H9 (cell line): ENCODE measurements around the gene MRPL53. TPM values are rescaled to one million over a fixed set of nuclear protein-coding genes. Genes with fewer than 3 reads are reported as not detected.

Experiments used
- DNase-seq: peaks from one replicate; pipeline ENCODE4 v3.0.0-alpha.2; 2017
- H2AFZ ChIP-seq: one replicate; pipeline ENCODE4 v1.6.1; 2013; ENCODE audit warnings: mild to moderate bottlenecking, low read length, control low read depth, moderate library complexity
- H2AK5ac ChIP-seq: 2 replicates; pipeline ENCODE4 v1.6.1; 2013; ENCODE audit warnings: low read length, control low read depth, mixed read lengths; ENCODE audit not compliant: insufficient read length
- H2BK120ac ChIP-seq: one replicate; pipeline ENCODE4 v1.6.1; 2013; ENCODE audit warnings: low read depth, mild to moderate bottlenecking, low read length, control low read depth, inconsistent platforms; ENCODE audit not compliant: poor library complexity, severe bottlenecking
- H2BK12ac ChIP-seq: 2 replicates; pipeline ENCODE4 v1.6.1; 2013; ENCODE audit warnings: low read length, control low read depth, mixed read lengths, low read depth; ENCODE audit not compliant: insufficient read length
- H2BK15ac ChIP-seq: 2 replicates; pipeline ENCODE4 v1.6.1; 2013; ENCODE audit warnings: low read depth, low read length, control low read depth
- H2BK20ac ChIP-seq: one replicate; pipeline ENCODE4 v1.6.1; 2013; ENCODE audit warnings: low read depth, mild to moderate bottlenecking, low read length, control low read depth, inconsistent platforms; ENCODE audit not compliant: poor library complexity, severe bottlenecking
- H2BK5ac ChIP-seq: 2 replicates; pipeline ENCODE4 v1.6.1; 2013; ENCODE audit warnings: low read length, control low read depth, mixed read lengths; ENCODE audit not compliant: insufficient read length
- H3K14ac ChIP-seq: 2 replicates; pipeline ENCODE4 v1.6.1; 2013; ENCODE audit warnings: low read length, control low read depth; ENCODE audit not compliant: insufficient read depth
- H3K18ac ChIP-seq: 2 replicates; pipeline ENCODE4 v1.6.1; 2013; ENCODE audit warnings: low read depth, mild to moderate bottlenecking, mixed read lengths, low read length, control low read depth; ENCODE audit not compliant: insufficient read length
- H3K23ac ChIP-seq: 2 replicates; pipeline ENCODE4 v1.6.1; 2013; ENCODE audit warnings: low read length, control low read depth, mixed read lengths, low read depth; ENCODE audit not compliant: insufficient read length
- H3K23me2 ChIP-seq: 2 replicates; pipeline ENCODE4 v1.6.1; 2013; ENCODE audit warnings: low read depth, mild to moderate bottlenecking, mixed read lengths, low read length, control low read depth; ENCODE audit not compliant: insufficient read length, poor library complexity, severe bottlenecking
- H3K27ac ChIP-seq: 2 replicates; pipeline ENCODE4 v1.5.1; 2013; ENCODE audit warnings: low read length, control low read depth, mixed read lengths, low read depth; ENCODE audit not compliant: insufficient read length
- H3K27me3 ChIP-seq: 2 replicates; pipeline ENCODE4 v1.6.1; 2013; ENCODE audit warnings: low read length, control low read depth, inconsistent platforms; ENCODE audit not compliant: insufficient read depth
- H3K4ac ChIP-seq: 2 replicates; pipeline ENCODE4 v1.6.1; 2013; ENCODE audit warnings: low read depth, mild to moderate bottlenecking, control low read depth, inconsistent platforms, low read length, moderate library complexity
- H3K4me1 ChIP-seq: 2 replicates; pipeline ENCODE4 v1.6.1; 2013; ENCODE audit warnings: low read length, control low read depth, inconsistent platforms; ENCODE audit not compliant: insufficient read depth
- H3K4me2 ChIP-seq: 2 replicates; pipeline ENCODE4 v1.6.1; 2013; ENCODE audit warnings: low read length, control low read depth, mixed read lengths; ENCODE audit not compliant: insufficient read length, insufficient read depth
- H3K56ac ChIP-seq: 2 replicates; pipeline ENCODE4 v1.6.1; 2013; ENCODE audit warnings: low read depth, mild to moderate bottlenecking, mixed read lengths, low read length, control low read depth; ENCODE audit not compliant: insufficient read length
- H3K79me1 ChIP-seq: 2 replicates; pipeline ENCODE4 v1.6.1; 2013; ENCODE audit warnings: low read depth, mild to moderate bottlenecking, moderate library complexity, low read length, control low read depth, inconsistent platforms; ENCODE audit not compliant: insufficient read depth, poor library complexity, severe bottlenecking
- H3K79me2 ChIP-seq: 2 replicates; pipeline ENCODE4 v1.6.1; 2013; ENCODE audit warnings: low read length, control low read depth, inconsistent platforms; ENCODE audit not compliant: insufficient read depth
- H3K9ac ChIP-seq: 2 replicates; pipeline ENCODE4 v1.6.1; 2013; ENCODE audit warnings: low read length, control low read depth, mixed read lengths; ENCODE audit not compliant: insufficient read length; ENCODE audit errors: extremely low read depth
- H3K9me3 ChIP-seq: one replicate; pipeline ENCODE4 v1.6.1; 2013; ENCODE audit warnings: low read depth, low read length, inconsistent platforms; ENCODE audit not compliant: control insufficient read depth
- H3T11ph ChIP-seq: one replicate; pipeline ENCODE4 v1.6.1; 2013; ENCODE audit warnings: mild to moderate bottlenecking, low read length, control low read depth, inconsistent platforms
- H4K20me1 ChIP-seq: one replicate; pipeline ENCODE4 v1.6.1; 2013; ENCODE audit not compliant: control insufficient read depth, insufficient read length, insufficient read depth
- H4K5ac ChIP-seq: 2 replicates; pipeline ENCODE4 v1.6.1; 2013; ENCODE audit warnings: low read depth, mild to moderate bottlenecking, mixed read lengths, low read length, control low read depth; ENCODE audit not compliant: insufficient read length
- H4K8ac ChIP-seq: replicated peaks from 2 replicates; pipeline ENCODE4 v1.6.1; 2013; ENCODE audit warnings: low read length, control low read depth, mixed read lengths, low read depth; ENCODE audit not compliant: insufficient read length
- H4K91ac ChIP-seq: 2 replicates; pipeline ENCODE4 v1.6.1; 2013; ENCODE audit warnings: low read depth, mild to moderate bottlenecking, moderate library complexity, mixed read lengths, low read length, control low read depth; ENCODE audit not compliant: insufficient read length
- H3K27ac Mint-ChIP-seq, 3 experiments: 2 replicates in 2 of 3; 3 replicates in 1 of 3; pipeline ENCODE4 v1.8.0; 2020 to 2021; ENCODE audit warnings: mixed read lengths in 3 of 3, mild to moderate bottlenecking in 1 of 3, moderate library complexity in 1 of 3
- H3K27me3 Mint-ChIP-seq: 2 replicates; pipeline ENCODE4 v1.8.0; 2021; ENCODE audit warnings: low read depth, mild to moderate bottlenecking, moderate library complexity, mixed read lengths
- H3K36me3 Mint-ChIP-seq, 3 experiments: 2 replicates in 2 of 3; 3 replicates in 1 of 3; pipeline ENCODE4 v1.8.0; 2020 to 2021; ENCODE audit warnings: low read depth in 3 of 3, mixed read lengths in 3 of 3; ENCODE audit not compliant: insufficient read depth in 1 of 3
- H3K4me1 Mint-ChIP-seq, 2 experiments: 2 replicates each; pipeline ENCODE4 v1.8.0; 2020; ENCODE audit warnings: mixed read lengths in 2 of 2
- H3K4me3 Mint-ChIP-seq, 2 experiments: 2 replicates in 1 of 2; 3 replicates in 1 of 2; pipeline ENCODE4 v1.8.0; 2020 to 2021; ENCODE audit warnings: mild to moderate bottlenecking in 2 of 2, mixed read lengths in 2 of 2, moderate library complexity in 1 of 2
- H3K9me3 Mint-ChIP-seq, 2 experiments: 2 replicates in 1 of 2; 3 replicates in 1 of 2; pipeline ENCODE4 v1.8.0; 2020; ENCODE audit warnings: mild to moderate bottlenecking in 2 of 2, mixed read lengths in 2 of 2, moderate library complexity in 1 of 2
- WGBS: extraction: QIAGEN DNeasy Blood & Tissue Kit; methylation state at CpG from one replicate; pipeline ENCODE4 v1.1.7; 2013; ENCODE audit warnings: missing lambda C conversion rate, low lambda C conversion rate, mixed read lengths; ENCODE audit not compliant: insufficient read length; ENCODE audit errors: extremely low coverage; 5-methylcytosine and 5-hydroxymethylcytosine counted together
- total RNA-seq: library from RNA; stranded (reverse); gene quantifications from 2 replicates; pipeline ENCODE4 v1.2.1, GENCODE V29; 2021
- TF ChIP-seq, protein P1 (sequence below): fragments of 200-600 bp; sonication (generic); conservative IDR thresholded peaks from 3 replicates; pipeline ENCODE4 v1.8.0; 2021; ENCODE audit warnings: antibody characterized with exemption, mild to moderate bottlenecking

The MRPL53 gene
- total RNA-seq, 1 experiment from 2014 or later: 59.5 TPM

DNA sequence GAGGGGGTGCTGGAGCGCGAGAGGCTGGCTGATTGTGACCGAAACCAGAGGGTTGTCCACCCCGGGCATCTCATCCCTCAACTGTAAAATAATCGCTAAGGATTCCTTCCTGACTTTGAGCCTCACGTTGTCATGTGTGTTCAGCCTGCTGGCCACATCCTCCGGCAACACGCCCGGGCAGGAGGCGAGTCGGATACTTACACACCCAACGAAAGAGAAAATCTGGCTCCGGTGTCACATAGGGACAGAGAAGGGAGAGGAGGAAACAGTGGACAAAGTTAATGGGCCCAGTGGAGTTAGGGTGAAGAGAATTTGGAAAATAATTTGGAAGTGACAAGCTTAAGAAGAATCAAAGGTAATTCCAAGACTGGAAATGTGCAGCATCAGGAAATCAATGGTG is 44.2 kb upstream of the MRPL53 start:
- peaks cover 10 to 17% of the 10 kb centered on the region in 2 experiments for H3K9me3 Mint-ChIP-seq
- no peak overlapping the region for H3K4me2 ChIP-seq

More for the DNA sequence above, 44.2 kb upstream of the MRPL53 start:
- Histone ChIP-seq H3K9ac (no peak overlapping the region), H3K23me2 (peaks cover 19% of the 10 kb centered on the region), H3K27ac (no peak overlapping the region), H3K4ac (no peak overlapping the region), H3K9me3 (no peaks in the 10 kb centered on the region), H2BK5ac (no peak overlapping the region), H4K5ac (no peak overlapping the region), H2BK12ac (no peak overlapping the region), H3K79me1 (no peaks in the 10 kb centered on the region), H3K56ac (no peak overlapping the region), H2AFZ (no peak overlapping the region), H3T11ph (no peak overlapping the region), H3K23ac (no peak overlapping the region), H3K4me1 (no peaks in the 10 kb centered on the region), H4K20me1 (no peaks in the 10 kb centered on the region), H3K14ac (no peak overlapping the region), H2BK20ac (no peak overlapping the region), H2AK5ac (no peak overlapping the region), H4K8ac (no peak overlapping the region), H2BK15ac (no peak overlapping the region), H3K27me3 (peaks cover 76% of the 10 kb centered on the region), H3K79me2 (no peaks in the 10 kb centered on the region), H4K91ac (no peak overlapping the region), H3K18ac (no peak overlapping the region), H2BK120ac (no peak overlapping the region)
- Mint-ChIP-seq H3K27ac (no peak overlapping the region), H3K27me3 (peaks cover 97% of the 10 kb centered on the region), H3K36me3 (peaks cover 5 to 8% (median 6%) of the 10 kb centered on the region in 3 experiments; a peak in 5 of 7 replicates), H3K4me3 (peak overlapping the region in 1 of 2 experiments; percentile 1; a peak in 2 of 5 replicates), H3K4me1 (peaks cover 12 to 14% of the 10 kb centered on the region in 2 experiments)
- TF ChIP-seq, protein P1, sequence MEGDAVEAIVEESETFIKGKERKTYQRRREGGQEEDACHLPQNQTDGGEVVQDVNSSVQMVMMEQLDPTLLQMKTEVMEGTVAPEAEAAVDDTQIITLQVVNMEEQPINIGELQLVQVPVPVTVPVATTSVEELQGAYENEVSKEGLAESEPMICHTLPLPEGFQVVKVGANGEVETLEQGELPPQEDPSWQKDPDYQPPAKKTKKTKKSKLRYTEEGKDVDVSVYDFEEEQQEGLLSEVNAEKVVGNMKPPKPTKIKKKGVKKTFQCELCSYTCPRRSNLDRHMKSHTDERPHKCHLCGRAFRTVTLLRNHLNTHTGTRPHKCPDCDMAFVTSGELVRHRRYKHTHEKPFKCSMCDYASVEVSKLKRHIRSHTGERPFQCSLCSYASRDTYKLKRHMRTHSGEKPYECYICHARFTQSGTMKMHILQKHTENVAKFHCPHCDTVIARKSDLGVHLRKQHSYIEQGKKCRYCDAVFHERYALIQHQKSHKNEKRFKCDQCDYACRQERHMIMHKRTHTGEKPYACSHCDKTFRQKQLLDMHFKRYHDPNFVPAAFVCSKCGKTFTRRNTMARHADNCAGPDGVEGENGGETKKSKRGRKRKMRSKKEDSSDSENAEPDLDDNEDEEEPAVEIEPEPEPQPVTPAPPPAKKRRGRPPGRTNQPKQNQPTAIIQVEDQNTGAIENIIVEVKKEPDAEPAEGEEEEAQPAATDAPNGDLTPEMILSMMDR: no peak
- no CpG with 5 or more reads among the region's 13 CpGs for WGBS
- DNase-seq: no peak
